Anterior cingulate cortex (tissue), 58 donors: ENCODE results near the gene SPDYE17.
A peak's percentile ranks its signal among the peaks of the same experiment; 100 is the strongest.
"Not testable (repeated sequence)": the region's sequence is repeated elsewhere in the genome, so short reads cannot be mapped to it uniquely, and the experiment has no call there.

Experiments used
- DNase-seq, 58 donors: peaks; one replicate each; lab custom pipeline; 2025; lab: John Stamatoyannopoulos, UW

SPDYE17 gene

DNA sequence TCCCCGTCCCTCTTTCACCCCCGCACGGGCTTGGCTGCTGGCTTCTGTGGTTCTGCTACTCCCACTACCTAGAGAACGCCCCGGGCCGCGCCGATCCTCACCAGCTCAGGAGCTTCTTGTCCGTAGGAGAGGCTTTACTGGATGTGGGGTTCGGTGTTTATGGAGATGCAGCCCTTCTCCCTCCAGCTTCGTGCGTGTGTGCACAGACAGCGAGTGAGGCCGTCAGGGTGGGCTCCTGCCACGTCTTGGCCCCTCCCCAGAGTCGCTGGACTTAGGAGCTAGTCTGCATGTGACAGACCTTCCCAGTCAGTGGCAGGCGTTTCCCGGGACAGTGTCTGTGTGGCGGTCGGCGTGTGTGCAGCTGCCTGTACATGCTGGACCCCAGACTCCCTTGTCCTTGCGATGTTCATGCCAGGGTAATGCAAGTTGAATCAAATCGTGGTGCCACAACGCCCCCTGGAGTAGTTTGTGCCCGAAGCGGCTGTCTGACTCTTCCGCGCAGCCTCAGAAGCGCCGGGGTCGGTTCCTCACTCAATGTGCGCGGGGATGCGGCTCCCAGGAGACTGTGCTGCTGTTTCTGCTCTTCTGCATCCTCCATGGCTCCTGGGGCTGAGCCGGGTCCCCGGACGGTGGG is 32.6 kb downstream of the SPDYE17 start:
- not testable (repeated sequence) for DNase-seq

- DNase-seq = peak in 6 of 58 donors; percentile 1 to 75 (median 14)
These were observed 33.3 kb downstream of the SPDYE17 start for GRCh38 chr7:76998764-76999450.

- peak in 1 of 58 donors; percentile 73 for DNase-seq
These were observed 33.9 kb downstream of the SPDYE17 start for GRCh38 chr7:76998285-76998589.

GRCh38 chr7:76997381-76998284 is 34.5 kb downstream of the SPDYE17 start:
- peak in 1 of 58 donors; percentile 65 for DNase-seq

DNA sequence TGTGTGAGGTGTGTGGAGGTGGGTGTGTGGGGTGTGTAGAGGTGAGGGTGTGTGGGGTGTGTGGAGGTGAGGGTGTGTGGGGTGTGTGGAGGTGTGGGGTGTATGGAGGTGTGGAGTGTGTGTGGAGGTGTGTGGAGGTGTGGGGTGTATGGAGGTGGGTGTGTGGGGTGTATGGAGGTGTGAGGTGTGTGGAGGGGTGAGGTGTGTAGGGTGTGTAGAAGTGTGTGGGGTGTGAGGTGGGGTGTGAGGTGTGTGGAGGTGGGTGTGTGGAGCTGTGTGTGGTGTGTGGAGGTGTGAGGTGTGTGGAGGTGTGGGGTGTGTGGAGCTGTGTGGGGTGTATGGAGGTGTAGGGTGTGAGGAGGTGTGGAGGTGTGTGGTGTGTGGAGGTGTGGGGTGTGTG is 35.2 kb downstream of the SPDYE17 start:
- peak in 1 of 58 donors; percentile 38 for DNase-seq

DNA sequence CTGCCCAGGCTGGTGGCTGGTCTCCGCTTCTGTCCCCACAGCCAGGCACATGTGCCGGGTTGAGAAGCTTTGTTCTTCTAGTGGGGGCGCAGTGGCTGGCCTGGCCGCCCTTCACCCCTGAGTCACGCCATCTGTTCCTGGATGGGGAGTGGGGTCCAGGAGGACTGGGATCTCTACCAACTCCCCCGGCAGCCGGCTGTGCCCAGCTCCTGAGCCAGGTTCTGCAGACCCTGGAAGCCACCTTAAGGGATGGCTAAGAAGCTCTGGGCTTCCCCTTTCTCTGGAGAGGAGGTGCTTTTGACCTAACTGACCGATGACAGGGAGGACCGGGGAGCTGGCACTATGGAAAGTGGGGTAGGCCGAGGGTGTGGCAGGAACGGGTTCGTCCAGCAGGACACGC is 37.9 kb downstream of the SPDYE17 start:
- not testable (repeated sequence) for DNase-seq

GRCh38 chr7:76993831-76994230 is 38.3 kb downstream of the SPDYE17 start:
- not testable (repeated sequence) for DNase-seq

DNA sequence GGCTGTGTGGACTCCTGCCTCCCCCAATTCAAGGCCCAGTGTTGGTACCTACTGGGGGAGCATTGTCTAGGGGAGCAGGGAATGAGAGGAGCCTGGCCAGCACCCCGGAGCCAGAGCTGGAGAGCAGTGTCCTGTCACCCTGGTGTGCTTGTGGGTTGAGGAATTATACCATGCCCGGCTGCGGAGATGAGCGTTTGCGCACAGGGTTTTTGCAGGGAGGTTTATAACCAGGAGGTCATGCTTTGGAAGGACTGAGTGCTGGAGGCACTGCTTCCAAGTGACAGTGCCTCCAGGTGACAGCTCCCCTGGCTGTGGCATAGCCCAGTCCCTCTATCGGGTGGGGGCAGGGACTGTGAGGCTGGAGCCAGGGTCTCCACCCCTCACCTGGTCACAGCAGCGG is 39.3 kb downstream of the SPDYE17 start:
- not testable (repeated sequence) for DNase-seq

DNA sequence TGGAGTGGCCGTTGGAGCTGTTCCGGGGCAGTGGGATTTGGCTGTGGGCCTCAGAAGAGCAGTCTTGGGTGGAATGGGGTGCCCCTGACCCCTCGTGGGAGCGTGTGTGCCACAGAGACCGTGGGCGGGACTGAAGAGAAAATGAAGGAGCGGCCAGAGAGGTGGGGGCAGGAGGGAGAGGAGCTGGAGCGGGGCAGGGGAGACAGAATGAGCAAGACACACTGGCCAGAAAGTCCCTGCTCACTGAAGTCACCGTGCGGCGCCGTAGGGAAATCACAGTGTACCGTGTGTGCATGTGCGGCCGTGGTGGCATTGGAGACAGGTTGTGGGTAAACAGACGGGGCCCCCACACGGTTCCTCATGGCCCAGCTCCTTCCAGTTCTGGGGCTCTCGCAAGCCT is 40.0 kb downstream of the SPDYE17 start:
- not testable (repeated sequence) for DNase-seq

DNA sequence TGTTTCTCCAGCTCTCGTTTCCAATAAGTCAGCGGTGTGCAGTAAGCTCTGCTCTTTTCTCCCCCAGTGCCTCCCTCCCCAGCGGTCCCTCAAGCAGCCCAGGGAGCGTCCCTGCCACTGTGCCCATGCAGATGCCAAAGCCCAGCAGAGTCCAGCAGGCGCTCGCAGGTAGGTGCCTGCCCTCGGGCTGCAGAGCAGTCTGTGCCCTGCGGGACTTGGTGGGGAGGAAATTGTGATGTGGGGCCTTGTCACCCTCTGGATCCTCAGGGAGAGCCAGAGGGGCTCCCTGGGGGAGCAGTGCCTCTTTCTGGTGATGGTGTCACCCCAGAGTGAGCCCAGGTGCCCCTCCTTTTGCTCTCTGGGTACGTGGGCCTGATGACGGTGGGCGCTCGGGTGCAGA is 42.0 kb downstream of the SPDYE17 start:
- not testable (repeated sequence) for DNase-seq

GRCh38 chr7:76985924-76986717 is 46.0 kb downstream of the SPDYE17 start:
- not testable (repeated sequence) for DNase-seq

- not testable (repeated sequence) for DNase-seq
These were observed 47.4 kb downstream of the SPDYE17 start for GRCh38 chr7:76984784-76985136.

GRCh38 chr7:76983937-76984783 is 48.0 kb downstream of the SPDYE17 start:
- DNase-seq = not testable (repeated sequence)

- not testable (repeated sequence) for DNase-seq
These were observed 48.8 kb downstream of the SPDYE17 start for GRCh38 chr7:76983333-76983732.

GRCh38 chr7:76982501-76982900 is 49.7 kb downstream of the SPDYE17 start:
- DNase-seq = not testable (repeated sequence)

DNA sequence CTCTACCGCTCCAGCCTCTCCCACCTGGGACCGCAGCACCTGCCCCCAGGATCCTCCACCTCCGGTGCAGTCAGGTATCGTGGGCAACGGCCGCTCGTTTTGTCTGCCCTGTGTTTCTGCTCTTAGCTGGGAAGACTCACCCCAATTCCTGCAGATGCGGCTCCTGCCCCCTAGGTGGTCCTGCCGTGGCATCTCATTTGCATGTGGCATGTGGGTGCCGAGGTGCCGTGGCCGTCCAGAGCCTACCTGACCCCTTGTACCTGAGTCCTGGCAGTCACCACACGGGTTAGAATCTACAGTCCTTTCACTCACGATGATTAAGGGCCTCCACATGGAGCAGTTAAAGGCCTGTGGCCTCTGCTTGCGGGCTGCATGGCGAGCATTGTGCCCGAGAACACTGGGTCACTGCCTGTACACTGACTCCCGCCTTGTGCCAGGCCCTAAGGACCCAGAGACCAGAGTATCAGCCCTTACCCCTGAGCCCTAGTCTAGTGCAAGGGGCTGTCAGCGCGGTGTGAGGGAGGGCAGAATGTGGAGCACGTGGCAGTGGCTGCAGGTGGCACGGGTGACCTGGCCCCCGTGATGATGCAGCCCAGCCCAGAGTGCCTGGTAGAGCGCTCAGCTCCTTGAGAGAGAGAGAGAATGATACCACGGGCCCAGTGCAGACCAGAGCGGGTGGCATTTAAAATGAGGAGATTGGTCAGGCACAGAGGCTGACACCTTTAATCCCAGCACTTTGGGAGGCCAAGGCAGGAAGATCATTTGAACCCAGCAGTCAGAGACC is 50.8 kb downstream of the SPDYE17 start:
- DNase-seq = not testable (repeated sequence)

- not testable (repeated sequence) for DNase-seq
These were observed 51.6 kb downstream of the SPDYE17 start for GRCh38 chr7:76980576-76980975.

DNA sequence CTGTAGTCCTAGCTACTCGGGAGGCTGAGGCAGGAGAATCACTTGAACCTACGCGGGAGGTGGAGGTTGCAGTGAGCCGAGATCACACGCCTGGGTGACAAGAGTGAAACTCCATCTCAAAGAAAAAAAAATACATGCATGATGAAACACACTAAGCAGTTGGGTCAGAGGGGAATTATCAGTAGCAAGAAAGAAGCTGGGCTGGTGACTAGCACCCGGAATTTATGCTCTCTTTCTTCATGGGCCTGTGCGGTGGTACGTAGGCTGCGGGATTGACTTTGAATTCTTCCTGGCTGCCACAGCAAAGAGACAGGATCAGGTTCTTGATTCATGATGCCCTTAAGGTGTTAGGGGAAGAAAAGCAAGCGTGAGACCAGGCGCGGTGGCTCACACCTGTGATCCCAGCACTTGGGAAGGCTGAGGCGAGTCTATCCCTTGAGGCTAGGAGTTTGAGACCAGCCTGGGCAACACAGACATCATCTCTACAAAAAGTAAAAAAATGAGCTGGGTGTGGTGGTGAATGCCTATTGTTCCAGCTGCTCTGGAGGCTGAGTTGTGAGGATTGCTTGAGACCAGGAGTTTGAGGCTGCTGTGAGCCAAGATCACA is 54.3 kb downstream of the SPDYE17 start:
- DNase-seq = not testable (repeated sequence)
